Lung (tissue), 12 donors: ENCODE measurements around the gene OR8B12. TPM values are rescaled to one million over a fixed set of nuclear protein-coding genes. Genes with fewer than 3 reads are reported as not detected.

Source experiments
- ATAC-seq: fragments of 200-7000 bp; cut with Tn5 transposase; one replicate; pipeline ENCODE4 v1.9.1; 2020; ENCODE audit warnings: moderate number of reproducible peaks; ENCODE audit not compliant: insufficient read depth, low FRiP score
- DNase-seq, 3 donors: peaks; one replicate each; pipeline ENCODE4 v3.0.0-alpha.2; 2013 to 2017
- H3K27ac ChIP-seq, 2 donors: one replicate each; pipeline ENCODE4 v1.5.1; 2013; ENCODE audit warnings: mild to moderate bottlenecking in 2 of 2, moderate library complexity in 2 of 2, control low read depth in 1 of 2, inconsistent platforms in 1 of 2, low read depth in 1 of 2, low read length in 1 of 2
- H3K27me3 ChIP-seq, 3 donors: one replicate each; pipeline ENCODE4 v1.5.1; 2013; ENCODE audit warnings: low read length in 2 of 3; ENCODE audit not compliant: control insufficient read depth in 3 of 3, insufficient read depth in 3 of 3
- H3K36me3 ChIP-seq, 4 donors: one replicate each; pipeline ENCODE4 v1.5.1; 2013; ENCODE audit warnings: low read length in 4 of 4, mild to moderate bottlenecking in 1 of 4, moderate library complexity in 1 of 4; ENCODE audit not compliant: control insufficient read depth in 4 of 4, insufficient read depth in 4 of 4
- H3K4me1 ChIP-seq, 5 donors: one replicate each; pipeline ENCODE4 v1.5.1; 2013; ENCODE audit warnings: low read length in 5 of 5, mild to moderate bottlenecking in 2 of 5, moderate library complexity in 1 of 5; ENCODE audit not compliant: control insufficient read depth in 5 of 5, insufficient read depth in 5 of 5
- H3K4me3 ChIP-seq: one replicate; pipeline ENCODE4 v1.5.1; 2013; ENCODE audit warnings: mild to moderate bottlenecking, control low read depth, moderate library complexity
- H3K9ac ChIP-seq, 2 donors: one replicate each; pipeline ENCODE4 v1.5.1; 2013; ENCODE audit warnings: low read length in 2 of 2, control low read depth in 1 of 2; ENCODE audit not compliant: insufficient read depth in 1 of 2
- H3K9me3 ChIP-seq, 4 donors: one replicate each; pipeline ENCODE4 v1.5.1; 2013; ENCODE audit warnings: low read length in 3 of 4, mild to moderate bottlenecking in 1 of 4, moderate library complexity in 1 of 4; ENCODE audit not compliant: control insufficient read depth in 4 of 4, insufficient read depth in 3 of 4
- CTCF ChIP-seq: IDR thresholded peaks from 2 replicates; pipeline ENCODE4 v1.5.1; 2012; ENCODE audit warnings: mild to moderate bottlenecking; ENCODE audit errors: control extremely low read depth, extremely low read depth
- WGBS, 2 donors: extraction: QIAGEN DNeasy Blood & Tissue Kit; methylation state at CpG; one replicate each; pipeline ENCODE4 v1.1.7; 2013; 5-methylcytosine and 5-hydroxymethylcytosine counted together
- polyA plus RNA-seq, 2 donors: library from polyadenylated mRNA; stranded (reverse); fragments of 200-250 nt; gene quantifications; one replicate each; pipeline ENCODE4 v1.2.1, GENCODE V29; 2013
- total RNA-seq, 2 donors: library from RNA; depleted of rRNA in 1 of 2; stranded (reverse); fragments of >200 nt in 1 of 2; gene quantifications; one replicate each; pipeline ENCODE4 v1.2.1, GENCODE V29; 2014 to 2021
- donor health status: control.
- donor health status: control.
- donor health status: Bipolar disorder and iron deficiency.
- donor health status: healthy.
- donor health status: DM: yes; HTN: yes; CAD: no.

OR8B12 gene
- total and polyA plus RNA-seq, 4 donors, result not detected

DNA sequence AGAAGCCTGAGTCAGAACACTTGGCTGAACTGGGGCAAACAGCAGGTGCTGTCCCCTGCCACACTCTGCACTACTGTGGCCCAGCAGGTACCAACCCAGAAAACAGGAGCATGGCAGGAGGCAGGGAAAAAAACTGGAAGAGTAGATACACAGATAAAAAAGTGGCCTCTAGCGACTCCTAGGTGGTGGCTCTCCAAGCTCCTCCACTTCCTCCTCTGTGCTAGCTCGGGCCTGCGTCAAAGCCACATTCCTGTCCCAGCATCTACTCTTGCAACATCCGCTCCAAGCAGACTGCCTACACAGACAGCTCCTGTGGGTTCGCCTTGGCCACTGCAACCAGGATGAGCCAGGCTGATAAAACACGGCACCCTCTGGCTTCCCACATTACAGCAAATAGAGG, 6.9 kb downstream of the OR8B12 start:
- no peak for ATAC-seq
- no peaks in the 10 kb centered on the region for H3K9me3 ChIP-seq
- H3K27me3 ChIP-seq, result no peaks in the 10 kb centered on the region
- peaks cover 0 to 16% (median 0%) of the 10 kb centered on the region in 5 donors for H3K4me1 ChIP-seq
- no peak for TF ChIP-seq CTCF
- H3K9ac ChIP-seq, result no peak overlapping the region
- WGBS, 2 donors, result 20 to 31% methylated on average over 6 of the region's 6 CpGs
- H3K36me3 ChIP-seq, result no peaks in the 10 kb centered on the region
- DNase-seq, result peak in 2 of 3 donors; percentile 17 to 69
- no peak overlapping the region for H3K27ac ChIP-seq
- H3K4me3 ChIP-seq, result no peak overlapping the region

DNA sequence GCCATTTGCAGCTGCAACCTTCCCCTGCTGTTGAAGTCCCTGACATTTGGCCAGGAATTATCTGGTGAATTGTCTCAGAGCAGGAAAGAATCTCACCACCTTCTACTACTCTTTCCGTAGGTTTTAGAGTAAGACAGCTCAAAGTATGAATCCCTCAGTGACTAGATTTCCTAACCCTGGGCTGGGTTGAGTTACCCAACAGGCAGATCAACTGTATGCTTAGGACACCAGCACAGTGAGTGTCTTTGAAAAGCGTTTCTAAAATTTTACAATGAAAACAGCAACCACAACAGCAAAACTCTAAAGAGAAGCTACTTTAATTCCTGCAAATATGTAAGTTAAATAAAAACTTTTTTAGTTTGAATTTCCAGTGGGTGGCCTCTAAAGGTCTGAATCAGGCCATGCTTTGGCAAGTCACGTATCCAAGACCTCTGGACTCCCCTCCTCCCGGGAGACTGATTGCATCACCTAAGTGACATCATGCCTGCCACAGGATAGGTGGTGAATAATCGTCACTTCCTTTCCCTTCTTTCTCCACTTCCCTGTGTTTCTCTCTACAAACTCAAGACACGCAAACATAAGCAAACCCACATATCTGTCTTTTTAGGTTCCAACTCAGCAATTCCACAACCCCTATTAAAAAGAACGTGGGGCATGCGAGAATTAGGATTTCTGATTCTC, 7.8 kb downstream of the OR8B12 start:
- no peak overlapping the region for H3K27ac ChIP-seq
- no peaks in the 10 kb centered on the region for H3K27me3 ChIP-seq
- no peak for DNase-seq
- H3K4me1 ChIP-seq, result peaks cover 0 to 16% (median 0%) of the 10 kb centered on the region in 5 donors
- no peak overlapping the region for H3K9ac ChIP-seq
- WGBS, 2 donors, result 51 to 78% methylated on average over 8 of the region's 8 CpGs
- no peak for ATAC-seq
- H3K4me3 ChIP-seq, result no peak overlapping the region
- H3K9me3 ChIP-seq, result no peaks in the 10 kb centered on the region
- no peaks in the 10 kb centered on the region for H3K36me3 ChIP-seq
- no peak for TF ChIP-seq CTCF

- DNase-seq, result no peak
- WGBS, 2 donors, result 77 to 81% methylated on average over 2 of the region's 2 CpGs
- no peak for ATAC-seq
These were observed 9.4 kb downstream of the OR8B12 start for GRCh38 chr11:124534051-124534450.

More at GRCh38 chr11:124534051-124534450, 9.4 kb downstream of the OR8B12 start:
- Histone ChIP-seq H3K4me1 (peaks cover 0 to 16% (median 0%) of the 10 kb centered on the region in 5 donors), H3K27me3 (no peaks in the 10 kb centered on the region), H3K9ac (no peak overlapping the region), H3K36me3 (no peaks in the 10 kb centered on the region), H3K9me3 (no peaks in the 10 kb centered on the region), H3K27ac (no peak overlapping the region), H3K4me3 (peak overlapping the region; percentile 0)
- no peak for TF ChIP-seq CTCF
